Fibroblast of lung (primary cell): ENCODE results near the gene LPIN1. TPM values are rescaled to one million over a fixed set of nuclear protein-coding genes. Genes with fewer than 3 reads are reported as not detected.
A peak's percentile ranks its signal among the peaks of the same experiment; 100 is the strongest.

Experiments
- DNase-seq, 2 donors: peaks; one replicate each; pipeline versions ENCODE4 v3.0.0 to v3.0.0-alpha.2; 2010; ENCODE audit warnings: low read depth in 2 of 2
- H2AFZ ChIP-seq: 2 replicates; pipeline ENCODE4 v1.5.1; 2012; ENCODE audit warnings: low read length, control low read depth, inconsistent platforms
- H3K27ac ChIP-seq: 2 replicates; pipeline ENCODE4 v1.5.1; 2011; ENCODE audit warnings: low read length, control low read depth; ENCODE audit not compliant: insufficient read depth
- H3K27me3 ChIP-seq: 2 replicates; pipeline ENCODE4 v1.5.1; 2011; ENCODE audit warnings: mild to moderate bottlenecking, low read length; ENCODE audit not compliant: control insufficient read depth, insufficient read depth
- H3K36me3 ChIP-seq: 2 replicates; pipeline ENCODE4 v1.5.1; 2011; ENCODE audit warnings: low read length; ENCODE audit not compliant: control insufficient read depth, insufficient read depth
- H3K4me1 ChIP-seq: 2 replicates; pipeline ENCODE4 v1.5.1; 2011; ENCODE audit warnings: low read length; ENCODE audit not compliant: control insufficient read depth, insufficient read depth; ENCODE audit errors: extremely low read depth
- H3K4me2 ChIP-seq: 2 replicates; pipeline ENCODE4 v1.5.1; 2011; ENCODE audit warnings: low read length, control low read depth; ENCODE audit not compliant: insufficient read depth; ENCODE audit errors: extremely low read depth
- H3K4me3 ChIP-seq, 4 experiments: fragments of 200-600 bp in 1 of 4; sonication (generic) in 1 of 4; replicated peaks in 1 of 4; 2 replicates each; pipeline ENCODE4 v1.5.1; 2011 to 2016; ENCODE audit warnings: low read length in 4 of 4, low read depth in 3 of 4, mild to moderate bottlenecking in 3 of 4, control low read depth in 2 of 4, inconsistent platforms in 1 of 4, mixed read lengths in 1 of 4; ENCODE audit not compliant: insufficient read depth in 1 of 4; ENCODE audit errors: control extremely low read depth in 1 of 4
- H3K79me2 ChIP-seq: 2 replicates; pipeline ENCODE4 v1.5.1; 2012; ENCODE audit warnings: mild to moderate bottlenecking, low read length, inconsistent platforms; ENCODE audit not compliant: control insufficient read depth, insufficient read depth
- H3K9ac ChIP-seq: 2 replicates; pipeline ENCODE4 v1.5.1; 2011; ENCODE audit warnings: mild to moderate bottlenecking, low read length, control low read depth; ENCODE audit not compliant: insufficient read depth
- H3K9me3 ChIP-seq: 2 replicates; pipeline ENCODE4 v1.5.1; 2012; ENCODE audit warnings: low read depth, low read length; ENCODE audit not compliant: control insufficient read depth, insufficient read depth
- H4K20me1 ChIP-seq: 2 replicates; pipeline ENCODE4 v1.5.1; 2011; ENCODE audit warnings: low read length; ENCODE audit not compliant: control insufficient read depth, insufficient read depth; ENCODE audit errors: extremely low read depth
- CTCF ChIP-seq, 2 donors: IDR thresholded peaks in 1 of 2; conservative IDR thresholded peaks in 1 of 2; 1 replicate in 1 of 2; 2 replicates in 1 of 2; pipeline ENCODE4 v1.5.1; 2011 to 2012; ENCODE audit warnings: low read length in 2 of 2, control low read depth in 1 of 2, inconsistent platforms in 1 of 2, low read depth in 1 of 2, mild to moderate bottlenecking in 1 of 2
- EZH2 ChIP-seq: IDR thresholded peaks from 2 replicates; pipeline ENCODE4 v1.5.1; 2012; ENCODE audit warnings: low read length, control low read depth, mild to moderate bottlenecking; ENCODE audit errors: missing control alignments
- polyA plus RNA-seq, 2 donors: library from polyadenylated mRNA; depleted of rRNA in 1 of 2; stranded (reverse) in 1 of 2; unstranded in 1 of 2; fragments of >200 nt; gene quantifications; 2 replicates each; pipeline ENCODE4 v1.2.1, GENCODE V29; 2011 to 2012; ENCODE audit warnings: missing spikeins in 1 of 2
- total RNA-seq: library from RNA; depleted of rRNA; stranded (reverse); fragments of >200 nt; gene quantifications from 2 replicates; pipeline ENCODE4 v1.2.1, GENCODE V29; 2014

LPIN1 gene
- total and polyA plus RNA-seq, 2 donors (not counting 1 experiment from before 2014, with no cell fraction given), result 87.8 to 205 TPM

GRCh38 chr2:11740723-11741122 lies 5.7 kb upstream of the LPIN1 start:
- H3K9ac ChIP-seq, result no peak overlapping the region
- H3K9me3 ChIP-seq, result no peaks in the 10 kb centered on the region
- no peaks in the 10 kb centered on the region for H3K79me2 ChIP-seq
- DNase-seq, result no peak
- H3K27me3 ChIP-seq, result no peaks in the 10 kb centered on the region
- H3K4me2 ChIP-seq, result no peak overlapping the region
- peaks cover 21% of the 10 kb centered on the region for H3K4me1 ChIP-seq
- H3K4me3 ChIP-seq, result no peak overlapping the region
- no peak overlapping the region for H2AFZ ChIP-seq
- no peaks in the 10 kb centered on the region for H4K20me1 ChIP-seq
- H3K36me3 ChIP-seq, result no peaks in the 10 kb centered on the region
- no peak for TF ChIP-seq EZH2
- no peak for TF ChIP-seq CTCF (conservative IDR thresholded peaks at IDR 0.05 in 1 of 2, IDR thresholded peaks at IDR 0.05 in 1 of 2; ENCODE audit: low read depth in 1 of 2, low read length in 2 of 2)
- H3K27ac ChIP-seq, result no peak overlapping the region

GRCh38 chr2:11742317-11742701 lies 4.1 kb upstream of the LPIN1 start:
- Histone ChIP-seq H3K27me3 (no peaks in the 10 kb centered on the region), H2AFZ (no peak overlapping the region), H3K27ac (peak overlapping the region; percentile 4), H3K4me1 (peaks cover 25% of the 10 kb centered on the region), H3K4me2 (no peak overlapping the region), H4K20me1 (no peaks in the 10 kb centered on the region), H3K9me3 (no peaks in the 10 kb centered on the region), H3K79me2 (peaks cover 7% of the 10 kb centered on the region), H3K4me3 (no peak overlapping the region), H3K9ac (no peak overlapping the region), H3K36me3 (no peaks in the 10 kb centered on the region)
- TF ChIP-seq CTCF (conservative IDR thresholded peaks at IDR 0.05 in 1 of 2, IDR thresholded peaks at IDR 0.05 in 1 of 2; ENCODE audit: low read depth in 1 of 2, low read length in 2 of 2), result no peak
- DNase-seq, result no peak

- H3K36me3 ChIP-seq, result no peaks in the 10 kb centered on the region
- peaks cover 12% of the 10 kb centered on the region for H3K79me2 ChIP-seq
- TF ChIP-seq EZH2 (no peak), CTCF (conservative IDR thresholded peaks at IDR 0.05 in 1 of 2, IDR thresholded peaks at IDR 0.05 in 1 of 2; ENCODE audit: low read depth in 1 of 2, low read length in 2 of 2) (no peak)
- H3K27me3 ChIP-seq, result no peaks in the 10 kb centered on the region
- H2AFZ ChIP-seq, result no peak overlapping the region
- H3K27ac ChIP-seq, result peak overlapping the region; percentile 4
- no peak for DNase-seq
- H3K9ac ChIP-seq, result no peak overlapping the region
- H3K4me2 ChIP-seq, result no peak overlapping the region
- no peaks in the 10 kb centered on the region for H4K20me1 ChIP-seq
- no peaks in the 10 kb centered on the region for H3K9me3 ChIP-seq
- H3K4me1 ChIP-seq, result peaks cover 25% of the 10 kb centered on the region
- no peak overlapping the region for H3K4me3 ChIP-seq
These were observed 3.6 kb upstream of the LPIN1 start for GRCh38 chr2:11742702-11743357.
